PC-9 (cell line): ENCODE measurements around the gene RNU5B-1. TPM values are rescaled to one million over a fixed set of nuclear protein-coding genes. Genes with fewer than 3 reads are reported as not detected.

Source experiments
- BruUV-seq: library from RNA; stranded (reverse); fragments of 400-500 nt; replicated peaks from 2 replicates; lab custom pipeline; 2021; lab: Mats Ljungman, UMichigan
- CTCF ChIA-PET: fragments of 300-600 bp; sonication (Branson Sonifier 250); formaldehyde crosslinking; loops from one replicate; lab custom pipeline; 2022; ENCODE audit warnings: antibody characterized with exemption; lab: Charles Lee
- POLR2A ChIA-PET: fragments of 300-600 bp; sonication (Branson Sonifier 250); formaldehyde crosslinking; loops from one replicate; lab custom pipeline; 2022; ENCODE audit warnings: antibody characterized with exemption; ENCODE audit not compliant: unreplicated experiment; lab: Charles Lee
- DNase-seq, 2 experiments: peaks; one replicate each; pipeline versions ENCODE4 v3.0.0 to v3.0.0-alpha.2; 2015 to 2022; ENCODE audit warnings: mixed read lengths in 1 of 2
- H2AFZ ChIP-seq: fragments of 200-600 bp; sonication (generic); 2 replicates; pipeline ENCODE4 v1.8.1; 2017; ENCODE audit warnings: antibody characterized with exemption
- H3F3A ChIP-seq: fragments of 200-600 bp; sonication (generic); 2 replicates; pipeline ENCODE4 v1.8.1; 2017; ENCODE audit warnings: antibody characterized with exemption, mild to moderate bottlenecking, low read depth; ENCODE audit not compliant: insufficient read depth
- H3K27ac ChIP-seq: fragments of 200-600 bp; sonication (generic); 2 replicates; pipeline ENCODE4 v1.6.1; 2016; ENCODE audit warnings: mixed run types
- H3K27me3 ChIP-seq: fragments of 200-600 bp; sonication (generic); 2 replicates; pipeline ENCODE4 v1.6.1; 2016; ENCODE audit warnings: low read depth, mixed run types; ENCODE audit not compliant: insufficient read depth
- H3K36me3 ChIP-seq: fragments of 200-600 bp; sonication (generic); 2 replicates; pipeline ENCODE4 v1.6.1; 2016; ENCODE audit warnings: low read depth, mixed run types
- H3K4me1 ChIP-seq: fragments of 200-600 bp; sonication (generic); replicated peaks from 2 replicates; pipeline ENCODE4 v1.6.1; 2016; ENCODE audit warnings: mixed run types; ENCODE audit not compliant: insufficient read depth
- H3K4me2 ChIP-seq: fragments of 200-600 bp; sonication (generic); 2 replicates; pipeline ENCODE4 v1.6.1; 2017; ENCODE audit warnings: mixed run types
- H3K4me3 ChIP-seq: fragments of 200-600 bp; sonication (generic); 2 replicates; pipeline ENCODE4 v1.6.1; 2016; ENCODE audit warnings: mixed run types
- H3K79me2 ChIP-seq: fragments of 200-600 bp; sonication (generic); 2 replicates; pipeline ENCODE4 v1.6.1; 2017; ENCODE audit warnings: low read depth, mixed run types
- H3K9me2 ChIP-seq: fragments of 200-600 bp; sonication (generic); 2 replicates; pipeline ENCODE4 v1.8.1; 2017; ENCODE audit warnings: mild to moderate bottlenecking; ENCODE audit not compliant: insufficient read depth
- H3K9me3 ChIP-seq: fragments of 200-600 bp; sonication (generic); 2 replicates; pipeline ENCODE4 v1.8.1; 2016; ENCODE audit warnings: low read depth; ENCODE audit not compliant: insufficient read depth
- H4K20me1 ChIP-seq: fragments of 200-600 bp; sonication (generic); 2 replicates; pipeline ENCODE4 v1.8.1; 2017; ENCODE audit not compliant: insufficient read depth
- EZH2 ChIP-seq: fragments of 200-600 bp; sonication (generic); IDR thresholded peaks from 2 replicates; pipeline ENCODE4 v1.8.0; 2017; ENCODE audit warnings: antibody characterized with exemption, low read depth
- intact Hi-C: fragments of 100-400 bp; cut with micrococcal nuclease; formaldehyde crosslinking; loops from one replicate; pipeline ENCODE4 v1.10.0; 2022; ENCODE audit not compliant: unreplicated experiment
- total RNA-seq: library from RNA; stranded (reverse); gene quantifications from 2 replicates; pipeline ENCODE4 v1.2.3, GENCODE V29; 2021
- TF ChIP-seq, protein P1 (sequence below): fragments of 200-600 bp; sonication (generic); conservative IDR thresholded peaks from 2 replicates; pipeline ENCODE4 v1.6.1; 2017; ENCODE audit warnings: mixed run types, antibody characterized with exemption, mild to moderate bottlenecking, moderate library complexity

RNU5B-1 gene
- total RNA-seq, 1 experiment from 2014 or later = not detected

DNA sequence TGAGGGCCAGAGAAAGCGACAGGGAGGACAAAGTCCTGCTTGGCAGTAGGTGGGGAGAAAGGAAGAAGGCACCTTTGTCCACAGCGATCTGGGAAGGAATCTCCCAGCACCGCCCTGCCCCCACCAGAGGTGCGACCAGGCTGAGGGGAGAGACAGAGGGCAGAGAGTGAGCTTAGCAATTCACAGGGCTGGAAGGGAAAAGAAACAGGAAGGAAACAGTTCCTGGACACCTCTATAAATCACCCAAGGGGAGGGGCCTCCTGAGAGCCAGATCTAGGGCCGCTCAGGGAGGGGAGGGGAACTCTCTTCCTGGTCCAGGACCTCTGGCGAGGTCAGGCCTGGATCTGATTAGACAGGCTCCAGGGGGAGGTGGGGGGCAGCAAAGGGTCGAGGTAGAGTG, 35.4 kb downstream of the RNU5B-1 start:
- no TSS peak for BruUV-seq
- Histone ChIP-seq H3K79me2 (no peaks in the 10 kb centered on the region), H3K36me3 (no peaks in the 10 kb centered on the region), H3K27me3 (no peaks in the 10 kb centered on the region), H3K4me3 (no peak overlapping the region), H4K20me1 (no peaks in the 10 kb centered on the region), H3F3A (no peaks in the 10 kb centered on the region), H3K4me1 (no peaks in the 10 kb centered on the region), H2AFZ (no peak overlapping the region), H3K9me2 (no peaks in the 10 kb centered on the region), H3K27ac (no peak overlapping the region), H3K4me2 (no peak overlapping the region), H3K9me3 (no peaks in the 10 kb centered on the region)
- intact Hi-C loops = no loop called here
- ChIA-PET CTCF (interaction anchor here (0.6 kb wide), 1 partner anchor 26 kb away, joined by 6 read pairs; no protein-coding TSS in a partner anchor), POLR2A (no interaction called here)
- DNase-seq = no peak
- TF ChIP-seq EZH2 = no peak
- TF ChIP-seq, protein P1, sequence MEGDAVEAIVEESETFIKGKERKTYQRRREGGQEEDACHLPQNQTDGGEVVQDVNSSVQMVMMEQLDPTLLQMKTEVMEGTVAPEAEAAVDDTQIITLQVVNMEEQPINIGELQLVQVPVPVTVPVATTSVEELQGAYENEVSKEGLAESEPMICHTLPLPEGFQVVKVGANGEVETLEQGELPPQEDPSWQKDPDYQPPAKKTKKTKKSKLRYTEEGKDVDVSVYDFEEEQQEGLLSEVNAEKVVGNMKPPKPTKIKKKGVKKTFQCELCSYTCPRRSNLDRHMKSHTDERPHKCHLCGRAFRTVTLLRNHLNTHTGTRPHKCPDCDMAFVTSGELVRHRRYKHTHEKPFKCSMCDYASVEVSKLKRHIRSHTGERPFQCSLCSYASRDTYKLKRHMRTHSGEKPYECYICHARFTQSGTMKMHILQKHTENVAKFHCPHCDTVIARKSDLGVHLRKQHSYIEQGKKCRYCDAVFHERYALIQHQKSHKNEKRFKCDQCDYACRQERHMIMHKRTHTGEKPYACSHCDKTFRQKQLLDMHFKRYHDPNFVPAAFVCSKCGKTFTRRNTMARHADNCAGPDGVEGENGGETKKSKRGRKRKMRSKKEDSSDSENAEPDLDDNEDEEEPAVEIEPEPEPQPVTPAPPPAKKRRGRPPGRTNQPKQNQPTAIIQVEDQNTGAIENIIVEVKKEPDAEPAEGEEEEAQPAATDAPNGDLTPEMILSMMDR = no peak

DNA sequence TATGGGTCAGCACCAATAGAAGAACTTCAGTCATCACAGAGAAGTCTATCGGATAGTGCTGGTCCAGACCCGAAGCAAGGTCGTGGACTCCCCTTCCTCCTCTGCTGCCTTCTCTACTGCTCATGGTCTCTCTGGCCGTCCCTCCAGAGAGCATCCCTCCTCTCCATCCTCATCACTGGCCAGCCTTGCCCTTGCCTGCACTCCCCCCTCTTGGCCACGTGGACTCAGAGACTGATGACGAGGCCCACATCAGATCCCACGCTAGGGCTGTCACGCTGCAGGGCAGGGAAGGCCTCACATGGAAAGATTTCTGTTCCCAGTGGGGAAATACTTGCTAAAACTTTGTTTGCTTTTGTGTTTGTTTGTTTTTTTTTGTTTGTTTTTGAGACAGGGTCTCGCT, 38.0 kb downstream of the RNU5B-1 start:
- BruUV-seq = no TSS peak
- H3K4me3 ChIP-seq = no peak overlapping the region
- H2AFZ ChIP-seq = no peak overlapping the region
- no peaks in the 10 kb centered on the region for H3K9me3 ChIP-seq
- no peak overlapping the region for H3K27ac ChIP-seq
- no peak overlapping the region for H3K4me2 ChIP-seq
- no peaks in the 10 kb centered on the region for H3K36me3 ChIP-seq
- H3K4me1 ChIP-seq = no peaks in the 10 kb centered on the region
- CTCF ChIA-PET = no interaction called here
- no peaks in the 10 kb centered on the region for H3K9me2 ChIP-seq
- no peaks in the 10 kb centered on the region for H3K27me3 ChIP-seq
- H3K79me2 ChIP-seq = no peaks in the 10 kb centered on the region
- POLR2A ChIA-PET = no interaction called here
- intact Hi-C loops = no loop called here
- no peak for DNase-seq
- no peaks in the 10 kb centered on the region for H3F3A ChIP-seq
- no peak for TF ChIP-seq EZH2
- TF ChIP-seq, protein P1 = no peak
- H4K20me1 ChIP-seq = no peaks in the 10 kb centered on the region

DNA sequence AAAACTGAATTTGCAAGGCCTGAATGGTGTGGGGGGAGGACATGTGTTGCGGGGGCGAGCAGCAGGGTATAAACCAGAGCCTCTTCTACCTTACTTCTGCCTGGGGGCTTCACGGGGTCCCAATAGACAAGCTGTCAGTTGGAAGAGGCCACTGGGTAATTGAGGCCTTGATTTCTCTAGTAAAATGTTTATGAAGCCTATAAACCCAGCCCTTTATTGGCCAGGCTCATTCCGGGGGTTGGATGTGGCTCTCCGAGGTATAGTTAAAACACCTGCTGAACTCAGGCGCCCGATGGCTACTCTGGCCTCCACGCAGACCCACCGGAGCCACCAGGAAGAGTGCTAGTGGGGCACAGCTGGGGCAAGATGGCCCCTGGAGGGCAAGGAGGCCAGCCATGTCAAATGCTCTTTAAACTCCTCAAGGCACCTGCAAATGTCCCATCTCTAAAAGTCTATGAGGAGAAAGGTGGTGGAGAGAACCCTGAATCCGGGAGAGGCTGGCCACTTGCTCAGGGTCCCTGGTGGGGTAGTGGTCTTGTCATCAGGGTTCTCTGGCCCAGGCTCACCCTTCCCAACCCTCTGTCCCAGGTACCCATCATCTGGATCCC, 39.0 kb downstream of the RNU5B-1 start:
- no peak for TF ChIP-seq EZH2
- TF ChIP-seq, protein P1 = no peak
- no peaks in the 10 kb centered on the region for H3K4me1 ChIP-seq
- no peak overlapping the region for H3K4me3 ChIP-seq
- no peak overlapping the region for H2AFZ ChIP-seq
- no peaks in the 10 kb centered on the region for H4K20me1 ChIP-seq
- no peak overlapping the region for H3K4me2 ChIP-seq
- POLR2A ChIA-PET = no interaction called here
- BruUV-seq = no TSS peak
- DNase-seq = no peak
- H3K36me3 ChIP-seq = no peaks in the 10 kb centered on the region
- H3K27me3 ChIP-seq = no peaks in the 10 kb centered on the region
- H3K9me2 ChIP-seq = no peaks in the 10 kb centered on the region
- H3F3A ChIP-seq = no peaks in the 10 kb centered on the region
- intact Hi-C loops = no loop called here
- no peaks in the 10 kb centered on the region for H3K79me2 ChIP-seq
- CTCF ChIA-PET = interaction anchor here (0.6 kb wide), 1 partner anchor 33 kb away, joined by 7 read pairs; no protein-coding TSS in a partner anchor
- no peak overlapping the region for H3K27ac ChIP-seq
- no peaks in the 10 kb centered on the region for H3K9me3 ChIP-seq
